Cerebellar cortex (tissue), 1 donor: ENCODE results near the gene ZNF260.
"Not testable (repeated sequence)": the region's sequence is repeated elsewhere in the genome, so short reads cannot be mapped to it uniquely, and the experiment has no call there.

Experiments
- DNase-seq: peaks from one replicate; pipeline ENCODE4 v3.0.0-alpha.2; 2015; ENCODE audit warnings: low spot score

Gene ZNF260

DNA sequence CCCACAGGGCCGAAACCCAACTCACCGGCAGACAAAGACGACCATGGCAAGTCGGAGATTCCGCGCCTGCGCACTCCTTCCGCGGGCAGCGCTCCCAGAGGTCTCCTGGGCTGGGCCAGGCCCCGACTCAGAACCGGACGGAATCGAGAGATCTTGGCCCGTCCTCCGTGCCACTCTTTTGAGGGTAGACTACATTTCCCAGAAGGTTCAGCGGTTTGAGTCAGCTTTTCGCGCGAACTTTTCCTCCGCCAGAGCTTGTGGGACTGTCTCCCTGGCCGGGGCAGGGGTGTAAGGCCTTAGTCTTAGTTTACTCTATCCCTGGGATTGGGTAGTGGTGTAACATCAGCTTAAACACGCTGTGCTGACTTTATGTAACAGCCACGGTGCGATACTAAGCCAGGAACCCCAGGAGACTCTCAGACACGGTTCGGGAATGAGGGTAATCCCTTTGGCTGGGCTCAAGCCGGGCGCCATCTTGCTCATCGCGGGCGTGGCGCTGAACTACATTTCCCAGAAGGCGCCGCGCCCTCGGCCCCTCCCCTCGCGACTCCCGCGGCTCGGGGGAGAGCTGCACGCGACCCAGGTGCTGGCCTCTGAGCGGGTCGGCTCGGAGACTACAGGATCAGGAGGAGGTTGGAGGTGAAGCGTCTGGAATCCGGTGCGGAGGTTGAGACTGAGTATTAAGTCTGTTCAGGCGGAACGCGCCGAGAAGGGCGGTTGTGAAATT is at the start of gene ZNF260:
ZNF260 (minus strand) TSS at position 78 of the 727 bp plus-strand sequence. CDS start 13,033 bp downstream, outside the sequence.
- DNase-seq, result peak; percentile 99

- no peak for DNase-seq
Observed at GRCh38 chr19:36577271-36577996, 49.4 kb upstream of the ZNF260 start.

DNA sequence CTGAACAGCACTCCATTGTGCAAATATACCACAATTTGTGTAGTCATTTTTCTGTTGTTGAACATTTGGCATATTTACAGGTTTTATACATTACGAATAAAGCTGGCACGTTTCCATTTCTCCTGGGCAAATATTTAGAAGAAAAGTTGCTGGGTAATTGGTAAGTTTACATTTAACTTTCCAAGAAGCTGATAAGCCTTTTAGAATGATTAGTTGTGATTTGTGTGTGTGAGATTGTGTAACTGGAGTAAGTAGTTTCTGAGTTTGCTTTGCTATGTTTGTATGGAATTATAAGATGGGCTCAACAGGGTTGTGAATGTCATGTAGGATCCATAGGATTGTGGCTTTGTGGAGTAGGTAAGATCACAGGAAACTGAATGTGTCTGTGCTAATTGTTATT is 46.7 kb upstream of the ZNF260 start:
- peak; percentile 3 for DNase-seq

GRCh38 chr19:36573895-36574720 is 46.0 kb upstream of the ZNF260 start:
- DNase-seq, result peak; percentile 21

DNA sequence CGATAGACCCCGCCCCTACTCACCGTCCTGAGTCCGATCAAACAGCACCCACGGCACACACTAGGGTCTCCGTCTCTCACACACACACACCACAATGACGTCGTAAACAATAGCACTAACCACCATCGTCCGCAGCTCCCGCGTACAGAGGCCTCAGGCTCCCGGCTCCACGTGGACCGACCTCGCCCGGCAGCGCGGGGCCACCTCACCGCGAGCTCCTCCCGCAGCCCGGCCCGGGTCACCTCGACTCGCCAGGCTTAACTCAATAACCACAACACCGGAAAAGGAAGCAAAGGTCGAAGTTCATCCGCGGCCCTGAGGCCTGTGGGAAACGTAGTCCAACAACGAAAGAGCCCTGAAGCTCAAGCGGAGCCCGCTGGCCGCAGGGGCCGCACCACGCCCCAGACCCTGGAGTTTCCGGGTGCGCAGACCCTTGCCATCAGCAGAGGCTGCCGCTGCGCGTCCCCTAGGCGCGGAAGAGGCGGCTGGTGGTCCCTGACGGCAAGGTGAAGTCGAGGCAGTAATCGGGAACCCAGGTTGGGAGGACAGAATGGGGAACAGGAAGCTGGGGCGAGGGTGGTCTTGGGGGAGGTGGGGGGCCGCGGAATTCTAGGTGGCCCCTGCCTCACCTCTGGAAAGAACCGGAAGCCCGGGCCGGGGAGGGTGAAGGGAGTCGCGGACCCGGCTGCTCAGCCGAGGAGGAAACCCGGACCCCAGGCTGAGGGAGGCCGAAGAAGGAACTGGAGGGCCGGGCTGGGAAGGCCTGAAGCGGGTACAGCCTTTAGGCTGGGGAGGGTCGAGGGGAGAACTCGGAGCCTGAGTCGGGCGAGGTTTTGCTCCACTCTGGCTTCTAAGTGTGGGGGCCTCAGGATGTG is 45.2 kb upstream of the ZNF260 start, which contains the start of gene ZNF529:
ZNF529 (minus strand) TSS at position 273 of the 875 bp plus-strand sequence. CDS start 946 bp downstream, outside the sequence.
- peak; percentile 97 for DNase-seq

- no peak for DNase-seq
Observed at GRCh38 chr19:36572593-36573019, 44.5 kb upstream of the ZNF260 start.

DNA sequence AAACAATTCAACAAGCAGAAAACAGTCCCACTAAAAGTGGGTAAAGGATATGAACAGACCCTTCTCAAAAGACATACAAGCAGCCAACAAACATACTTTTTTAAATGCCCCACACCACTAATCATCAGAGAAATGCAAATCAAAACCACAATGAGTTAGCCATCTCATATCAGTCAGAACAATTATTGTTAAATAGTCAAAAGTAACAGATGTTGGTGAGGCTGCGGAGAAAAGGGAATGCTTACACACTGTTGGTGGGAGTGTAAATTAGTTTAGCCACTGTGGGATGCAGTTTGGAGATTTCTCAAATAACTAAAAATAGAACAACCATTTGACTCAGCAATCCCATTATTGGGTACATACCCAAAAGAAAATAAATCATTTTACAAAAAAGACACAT is 36.3 kb upstream of the ZNF260 start:
- no peak for DNase-seq

GRCh38 chr19:36547001-36547732 is 19.1 kb upstream of the ZNF260 start:
- DNase-seq, result peak; percentile 12

GRCh38 chr19:36528921-36529518 is 949 bp upstream of the ZNF260 start:
- no peak for DNase-seq

GRCh38 chr19:36527873-36528193 is 238 bp downstream of the ZNF260 start:
- DNase-seq, result no peak

DNA sequence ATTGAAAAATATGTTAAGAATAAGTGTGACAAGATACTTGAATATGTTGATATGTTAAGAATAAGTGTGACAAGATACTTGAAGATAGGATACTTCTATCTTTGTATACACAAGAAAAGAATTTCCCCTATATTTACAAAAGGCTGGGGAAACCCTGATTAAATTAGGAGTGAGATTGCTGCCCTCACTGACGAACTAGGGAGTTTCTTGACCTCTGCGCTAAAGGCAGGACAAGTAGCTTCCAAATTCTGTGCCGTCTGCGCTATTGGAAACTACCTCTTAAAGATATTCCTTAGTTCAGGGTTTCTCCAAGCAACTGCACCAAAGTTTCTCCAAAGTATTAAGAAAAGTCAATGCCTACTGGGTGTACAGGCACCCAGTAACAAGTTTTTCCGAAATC is 730 bp downstream of the ZNF260 start:
- DNase-seq, result no peak

DNA sequence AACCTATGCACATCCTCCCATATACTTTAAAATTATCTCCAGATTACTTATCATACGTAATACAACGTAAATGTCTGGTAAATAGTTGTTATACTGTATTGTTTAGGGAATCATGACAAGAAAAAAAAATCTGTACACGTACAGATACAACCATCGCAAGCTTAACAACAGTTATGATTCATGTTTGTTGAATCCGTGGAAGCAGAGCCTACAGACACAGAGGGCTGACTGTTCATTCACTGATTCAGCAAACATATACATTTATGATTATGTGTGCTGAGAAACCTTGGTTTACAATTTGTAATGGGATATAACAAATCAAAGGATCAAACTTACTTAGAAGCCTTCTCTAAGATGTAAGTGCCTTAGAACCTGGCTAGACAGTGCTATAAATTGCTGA is 1.5 kb downstream of the ZNF260 start:
- DNase-seq, result no peak

GRCh38 chr19:36524617-36525016 is 3.5 kb downstream of the ZNF260 start:
- DNase-seq, result no peak

DNA sequence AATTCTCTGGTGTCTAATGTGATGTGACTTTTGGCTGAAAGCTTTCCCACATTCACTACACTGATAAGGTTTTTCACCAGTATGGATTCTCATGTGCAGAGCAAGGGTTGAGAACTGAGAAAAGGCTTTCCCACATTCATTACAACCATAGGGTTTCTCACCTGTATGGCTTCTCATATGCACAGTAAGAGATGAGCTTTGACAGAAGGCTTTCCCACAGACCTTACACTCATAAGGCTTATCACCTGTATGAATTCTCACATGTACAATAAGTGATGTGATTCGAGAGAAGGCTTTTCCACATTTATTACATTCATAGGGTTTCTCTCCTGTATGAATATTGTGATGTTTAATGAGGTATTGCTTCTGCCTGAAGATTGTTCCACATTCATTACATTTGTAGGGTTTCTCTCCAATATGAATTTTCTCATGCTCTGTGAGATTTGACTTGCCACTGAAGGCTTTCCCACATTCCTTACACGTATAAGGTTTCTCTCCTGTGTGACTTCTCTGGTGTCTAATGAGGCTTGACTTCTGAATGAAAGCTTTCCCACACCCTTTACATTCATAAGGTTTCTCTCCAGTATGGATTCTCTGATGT is 14.0 kb downstream of the ZNF260 start:
- no peak for DNase-seq

DNA sequence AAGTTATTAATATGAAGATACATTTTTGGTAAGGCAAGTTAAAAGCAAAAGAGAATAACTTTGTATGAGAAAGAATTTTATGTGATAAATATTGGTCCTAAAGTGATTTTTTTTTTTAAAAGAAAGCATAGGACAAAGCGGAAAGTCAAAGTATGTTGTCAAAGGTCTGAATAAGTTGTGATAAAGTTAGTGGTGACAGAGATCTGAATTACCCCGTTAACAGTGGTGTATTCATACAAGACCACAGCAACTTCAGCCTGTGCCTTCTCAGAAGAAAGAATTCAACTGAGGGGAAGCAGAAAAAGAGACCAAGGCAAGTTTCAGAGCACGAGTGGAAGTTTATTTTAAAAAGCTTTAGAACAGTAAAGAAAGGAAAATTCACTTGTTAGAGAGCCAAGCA is 19.7 kb downstream of the ZNF260 start:
- no peak for DNase-seq

DNA sequence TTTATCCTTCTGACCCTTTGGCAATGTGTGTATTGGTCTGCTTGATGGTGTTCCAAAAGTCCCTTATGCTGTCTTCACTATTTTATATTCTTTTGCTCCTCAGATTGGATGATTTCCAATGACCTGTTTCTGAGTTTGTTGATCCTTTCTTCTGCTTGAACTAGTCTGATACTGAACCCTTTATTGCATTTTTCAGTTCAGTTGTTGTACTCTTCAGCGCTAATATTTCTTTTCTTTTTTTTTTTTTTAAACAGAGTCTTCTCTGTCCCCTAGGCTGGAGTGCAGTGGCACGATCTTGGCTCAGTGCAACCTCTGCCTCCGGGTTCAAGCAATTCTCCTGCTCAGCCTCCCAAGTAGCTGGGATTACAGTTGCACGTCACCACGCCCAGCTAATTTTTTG is 26.1 kb downstream of the ZNF260 start:
- DNase-seq, result no peak

DNA sequence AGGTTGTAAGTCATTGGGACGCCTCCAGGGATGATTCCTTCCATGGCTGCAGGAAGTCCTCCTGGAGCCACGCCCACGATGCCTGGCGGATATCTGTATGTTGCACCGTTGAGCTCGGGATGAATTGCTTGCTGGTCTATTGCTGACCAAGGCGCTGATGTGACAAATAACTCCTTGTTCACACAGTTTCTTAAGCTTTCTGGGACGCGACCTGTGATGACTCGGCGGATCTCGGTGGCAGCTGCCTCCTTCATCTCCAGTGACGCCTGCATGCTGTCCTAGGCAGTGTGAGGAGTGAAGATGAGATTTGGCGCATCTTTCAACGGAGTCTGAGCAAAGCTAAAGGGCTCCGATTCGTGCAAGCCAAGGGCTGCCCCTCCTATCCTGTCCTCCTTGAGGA is 31.1 kb downstream of the ZNF260 start:
- DNase-seq, result no peak

DNA sequence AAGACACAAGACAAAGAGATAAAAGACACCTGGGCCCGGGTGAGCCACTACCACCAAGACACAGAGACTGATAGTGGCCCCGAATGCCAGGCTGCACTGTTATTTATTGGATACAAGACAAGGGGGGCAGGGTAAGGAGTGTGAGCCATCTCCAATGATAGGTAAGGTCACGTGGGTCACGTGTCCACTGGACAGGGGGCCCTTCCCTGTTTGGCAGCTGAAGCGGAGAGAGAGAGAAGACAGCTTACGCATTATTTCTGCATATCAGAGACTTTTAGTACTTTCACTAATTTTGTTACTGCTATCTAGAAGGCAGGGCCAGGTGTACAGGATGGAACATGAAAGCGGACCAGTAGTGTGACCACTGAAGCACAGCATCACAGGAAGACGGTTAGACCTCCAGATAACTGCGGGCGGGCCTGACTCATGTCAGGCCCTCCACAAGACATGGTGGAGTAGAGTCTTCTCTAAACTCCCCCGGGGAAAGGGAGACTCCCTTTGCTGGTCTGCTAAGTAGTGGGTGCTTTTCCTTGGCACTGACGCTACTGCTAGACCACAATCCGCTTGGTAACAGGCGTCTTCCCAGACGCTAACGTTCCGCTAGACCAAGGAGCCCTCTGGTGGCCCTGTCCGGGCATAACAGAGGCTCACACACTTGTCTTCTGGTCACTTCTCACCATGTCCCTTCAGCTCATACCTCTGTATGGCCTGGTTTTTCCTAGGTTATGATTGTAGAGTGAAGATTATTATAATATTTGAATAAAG is 35.2 kb downstream of the ZNF260 start:
- peak; percentile 68 for DNase-seq

DNA sequence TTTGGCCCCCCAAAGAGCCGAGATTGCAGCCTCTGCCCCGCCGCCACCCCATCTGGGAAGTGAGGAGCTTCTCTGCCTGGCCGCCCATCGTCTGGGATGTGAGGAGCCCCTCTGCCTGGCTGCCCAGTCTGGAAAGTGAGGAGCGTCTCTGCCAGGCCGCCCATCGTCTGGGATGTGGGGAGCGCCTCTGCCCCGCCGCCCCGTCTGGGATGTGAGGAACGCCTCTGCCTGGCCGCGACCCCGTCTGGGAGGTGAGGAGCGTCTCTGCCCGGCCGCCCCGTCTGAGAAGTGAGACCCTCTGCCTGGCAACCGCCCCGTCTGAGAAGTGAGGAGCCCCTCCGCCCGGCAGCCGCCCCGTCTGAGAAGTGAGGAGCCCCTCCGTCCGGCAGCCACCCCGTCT is 37.2 kb downstream of the ZNF260 start:
- DNase-seq, result not testable (repeated sequence)
